ENCODE results near the gene SYNE3. TPM values are rescaled to one million over a fixed set of nuclear protein-coding genes. Genes with fewer than 3 reads are reported as not detected.

Gene SYNE3
- total RNA-seq, 1 donor, result 27.6 TPM

GRCh38 chr14:95505030-95505589, 11.3 kb downstream of the SYNE3 start:
- no peaks in the 10 kb centered on the region for H3K27me3 ChIP-seq (ENCODE audit: insufficient read depth, low read length)
- H3K4me3 ChIP-seq (ENCODE audit: low read length), result no peak overlapping the region
- H3K4me1 ChIP-seq (ENCODE audit: insufficient read depth, low read length), result peaks cover 86% of the 10 kb centered on the region
- H3K9me3 ChIP-seq (ENCODE audit: low read depth, low read length), result no peaks in the 10 kb centered on the region

DNA sequence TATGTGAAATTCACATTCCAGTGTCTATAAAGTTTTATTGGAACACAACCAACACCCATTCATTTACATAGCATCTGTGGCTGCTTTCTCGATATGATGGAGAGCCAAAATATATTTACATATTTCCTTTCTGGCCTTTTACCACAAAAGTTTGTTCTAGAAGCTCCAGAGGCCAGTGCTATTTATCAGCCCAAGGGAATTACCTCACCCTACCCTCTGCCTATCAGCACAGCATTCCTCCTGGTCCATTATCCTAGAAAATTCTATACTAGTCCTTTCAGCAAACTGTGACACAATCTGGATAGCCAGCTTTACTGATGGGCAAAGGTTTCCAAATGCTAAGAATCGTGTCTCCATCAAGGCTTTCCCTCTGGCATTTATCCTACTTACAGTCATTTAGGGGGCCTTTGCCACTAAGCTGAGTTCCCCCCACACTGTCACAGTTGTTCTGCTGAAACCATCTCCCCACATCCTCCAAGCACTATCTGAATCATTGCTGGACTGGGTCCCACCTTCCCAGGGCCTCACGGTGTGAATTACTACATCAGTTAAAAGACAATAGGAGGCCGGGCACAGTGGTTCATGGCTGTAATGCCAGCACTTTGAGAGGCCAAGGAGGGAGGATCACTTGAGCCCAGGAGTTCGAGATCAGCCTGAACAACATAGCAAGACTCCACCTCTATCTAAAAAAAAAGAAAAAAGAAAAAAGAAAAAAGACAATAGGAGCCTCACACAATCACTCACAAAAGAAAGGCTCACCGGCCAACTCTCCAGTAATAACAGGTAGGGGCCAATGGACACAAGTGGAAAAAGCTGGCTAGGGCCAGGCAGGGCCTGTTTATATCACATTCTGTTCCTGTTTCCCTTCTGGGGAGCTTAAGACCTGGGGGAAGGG, 12.1 kb downstream of the SYNE3 start:
- Histone ChIP-seq H3K9me3 (ENCODE audit: low read depth, low read length) (no peaks in the 10 kb centered on the region), H3K27me3 (ENCODE audit: insufficient read depth, low read length) (no peaks in the 10 kb centered on the region), H3K4me1 (ENCODE audit: insufficient read depth, low read length) (peaks cover 81% of the 10 kb centered on the region), H3K4me3 (ENCODE audit: low read length) (no peak overlapping the region)

GRCh38 chr14:95503365-95504134, 12.9 kb downstream of the SYNE3 start:
- no peak overlapping the region for H3K4me3 ChIP-seq (ENCODE audit: low read length)
- peaks cover 81% of the 10 kb centered on the region for H3K4me1 ChIP-seq (ENCODE audit: insufficient read depth, low read length)
- no peaks in the 10 kb centered on the region for H3K27me3 ChIP-seq (ENCODE audit: insufficient read depth, low read length)
- H3K9me3 ChIP-seq (ENCODE audit: low read depth, low read length), result no peaks in the 10 kb centered on the region

DNA sequence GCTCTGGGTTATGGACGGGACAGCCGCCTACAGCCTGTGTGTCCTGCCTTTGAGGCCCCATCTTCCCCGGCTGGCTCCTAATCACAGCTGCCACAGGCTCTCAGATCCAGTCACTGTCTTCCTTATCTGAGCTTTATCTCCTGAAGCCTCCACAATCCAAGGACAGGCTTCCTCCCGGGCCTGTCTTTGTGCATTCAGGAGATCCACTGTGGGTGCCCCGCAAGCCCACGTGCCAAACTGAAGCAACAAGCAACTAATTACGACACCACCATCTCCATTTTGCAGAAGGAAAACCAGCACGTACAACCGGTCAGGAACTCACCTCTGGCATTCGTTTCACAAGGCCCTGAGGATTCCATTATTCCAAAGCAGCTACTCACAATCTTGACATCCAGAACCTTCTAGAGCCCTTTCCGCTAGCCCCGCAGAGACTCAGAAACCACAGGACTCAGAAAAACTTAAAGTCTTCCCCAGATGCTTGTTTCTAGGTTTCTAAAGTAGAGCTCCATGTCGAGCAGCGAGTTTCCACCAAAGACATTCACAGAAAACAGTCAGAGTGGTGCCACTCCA, 14.0 kb downstream of the SYNE3 start:
- Histone ChIP-seq H3K9me3 (ENCODE audit: low read depth, low read length) (no peaks in the 10 kb centered on the region), H3K27me3 (ENCODE audit: insufficient read depth, low read length) (no peaks in the 10 kb centered on the region), H3K4me1 (ENCODE audit: insufficient read depth, low read length) (peaks cover 76% of the 10 kb centered on the region)

DNA sequence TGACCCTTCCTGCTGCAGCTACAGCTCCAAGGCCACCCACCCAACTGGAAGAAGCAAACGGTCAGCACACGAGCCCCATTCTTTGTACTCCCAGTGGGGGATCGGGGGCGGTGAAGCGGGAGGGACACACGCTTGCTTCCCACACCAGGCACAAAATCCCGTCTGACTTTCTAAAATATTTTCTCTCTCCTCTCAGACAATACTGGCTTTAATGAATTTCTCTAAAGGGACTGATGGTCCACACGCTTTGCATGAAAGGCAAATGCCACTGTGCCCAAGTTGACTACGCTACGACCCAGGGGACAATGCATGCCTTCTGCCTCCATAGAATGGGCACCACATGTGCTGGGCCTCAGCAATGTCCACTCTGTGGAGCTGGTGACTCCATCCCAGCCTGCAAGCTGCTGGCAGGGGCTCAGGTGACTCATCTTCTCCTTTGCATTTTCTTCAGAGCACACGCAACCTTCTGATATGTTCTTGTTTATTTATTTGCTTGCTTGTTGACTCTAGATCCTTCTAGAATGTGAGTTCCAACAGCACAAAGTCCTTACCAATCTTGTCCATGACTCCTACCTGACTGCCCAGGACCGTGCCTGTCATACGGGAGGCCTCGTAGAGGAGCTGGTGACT, 15.6 kb downstream of the SYNE3 start:
- peaks cover 76% of the 10 kb centered on the region for H3K4me1 ChIP-seq (ENCODE audit: insufficient read depth, low read length)
- H3K27me3 ChIP-seq (ENCODE audit: insufficient read depth, low read length), result no peaks in the 10 kb centered on the region
- no peaks in the 10 kb centered on the region for H3K9me3 ChIP-seq (ENCODE audit: low read depth, low read length)
- H3K4me3 ChIP-seq (ENCODE audit: low read length), result no peak overlapping the region

More for the DNA sequence above, 14.0 kb downstream of the SYNE3 start:
- no peak overlapping the region for H3K4me3 ChIP-seq (ENCODE audit: low read length)

- no peaks in the 10 kb centered on the region for H3K27me3 ChIP-seq (ENCODE audit: insufficient read depth, low read length)
- H3K9me3 ChIP-seq (ENCODE audit: low read depth, low read length), result no peaks in the 10 kb centered on the region
- H3K4me3 ChIP-seq (ENCODE audit: low read length), result no peak overlapping the region
- H3K4me1 ChIP-seq (ENCODE audit: insufficient read depth, low read length), result peaks cover 77% of the 10 kb centered on the region
These were observed 16.2 kb downstream of the SYNE3 start for GRCh38 chr14:95500201-95500681.

DNA sequence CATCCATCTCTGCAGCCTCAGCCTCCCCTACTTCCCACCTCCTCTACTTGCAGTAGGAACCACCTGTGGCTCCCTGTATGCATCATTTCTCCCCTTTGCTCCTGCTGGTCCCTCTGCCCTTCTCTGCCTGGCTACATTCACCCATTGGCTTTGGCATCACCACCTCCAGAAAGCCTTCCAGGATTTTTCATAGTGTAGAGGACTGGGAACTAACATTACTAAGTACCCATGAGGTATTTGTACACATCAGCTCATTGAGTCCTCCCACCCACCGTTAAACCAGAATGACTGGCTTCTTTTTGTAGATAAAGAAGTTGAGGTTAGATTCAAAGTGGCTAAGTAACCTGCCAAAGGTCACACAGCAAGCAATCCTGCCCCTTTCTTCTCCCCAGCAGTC, 17.1 kb downstream of the SYNE3 start:
- Histone ChIP-seq H3K4me3 (ENCODE audit: low read length) (no peak overlapping the region), H3K4me1 (ENCODE audit: insufficient read depth, low read length) (peaks cover 77% of the 10 kb centered on the region), H3K9me3 (ENCODE audit: low read depth, low read length) (no peaks in the 10 kb centered on the region), H3K27me3 (ENCODE audit: insufficient read depth, low read length) (no peaks in the 10 kb centered on the region)

- Histone ChIP-seq H3K4me1 (ENCODE audit: insufficient read depth, low read length) (peaks cover 77% of the 10 kb centered on the region), H3K9me3 (ENCODE audit: low read depth, low read length) (no peaks in the 10 kb centered on the region)
These were observed 17.7 kb downstream of the SYNE3 start for GRCh38 chr14:95498622-95499353.

GRCh38 chr14:95497561-95498011, 18.9 kb downstream of the SYNE3 start:
- peaks cover 65% of the 10 kb centered on the region for H3K4me1 ChIP-seq (ENCODE audit: insufficient read depth, low read length)
- no peaks in the 10 kb centered on the region for H3K27me3 ChIP-seq (ENCODE audit: insufficient read depth, low read length)
- H3K4me3 ChIP-seq (ENCODE audit: low read length), result no peak overlapping the region
- H3K9me3 ChIP-seq (ENCODE audit: low read depth, low read length), result no peaks in the 10 kb centered on the region

More at GRCh38 chr14:95498622-95499353, 17.7 kb downstream of the SYNE3 start:
- Histone ChIP-seq H3K4me3 (ENCODE audit: low read length) (no peak overlapping the region), H3K27me3 (ENCODE audit: insufficient read depth, low read length) (no peaks in the 10 kb centered on the region)

GRCh38 chr14:95496690-95497259, 19.7 kb downstream of the SYNE3 start:
- peaks cover 57% of the 10 kb centered on the region for H3K4me1 ChIP-seq (ENCODE audit: insufficient read depth, low read length)

DNA sequence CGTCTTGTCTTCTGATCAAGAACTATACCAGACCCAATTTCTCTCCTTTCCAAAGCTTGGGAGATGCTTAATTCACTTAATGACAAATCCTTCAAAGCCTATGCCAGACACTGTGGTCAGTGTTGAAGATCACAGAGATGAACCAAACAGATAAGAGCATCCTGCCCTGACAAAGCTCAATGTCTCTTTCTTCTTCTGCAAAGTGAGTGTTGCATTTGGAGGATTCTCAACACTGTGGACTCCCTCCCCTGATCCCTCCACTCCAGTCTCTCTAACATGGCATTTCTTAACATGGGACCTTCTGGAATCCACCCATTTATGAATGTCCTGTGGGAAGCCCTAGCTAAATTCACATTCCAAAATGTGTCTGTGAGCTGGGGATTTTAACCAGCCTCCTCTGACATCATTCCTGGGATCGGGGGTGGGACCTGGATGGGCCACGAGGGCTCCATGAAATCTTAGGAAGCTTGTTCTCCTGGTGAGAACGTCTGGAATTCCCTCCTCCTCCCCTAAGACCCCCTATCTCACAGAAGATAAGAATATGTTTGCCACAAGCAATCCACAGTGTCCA, 20.3 kb downstream of the SYNE3 start:
- Histone ChIP-seq H3K4me3 (ENCODE audit: low read length) (no peak overlapping the region), H3K4me1 (ENCODE audit: insufficient read depth, low read length) (peaks cover 53% of the 10 kb centered on the region), H3K9me3 (ENCODE audit: low read depth, low read length) (no peaks in the 10 kb centered on the region), H3K27me3 (ENCODE audit: insufficient read depth, low read length) (no peaks in the 10 kb centered on the region)

More at GRCh38 chr14:95496690-95497259, 19.7 kb downstream of the SYNE3 start:
- H3K9me3 ChIP-seq (ENCODE audit: low read depth, low read length), result no peaks in the 10 kb centered on the region
- no peak overlapping the region for H3K4me3 ChIP-seq (ENCODE audit: low read length)
- H3K27me3 ChIP-seq (ENCODE audit: insufficient read depth, low read length), result no peaks in the 10 kb centered on the region

DNA sequence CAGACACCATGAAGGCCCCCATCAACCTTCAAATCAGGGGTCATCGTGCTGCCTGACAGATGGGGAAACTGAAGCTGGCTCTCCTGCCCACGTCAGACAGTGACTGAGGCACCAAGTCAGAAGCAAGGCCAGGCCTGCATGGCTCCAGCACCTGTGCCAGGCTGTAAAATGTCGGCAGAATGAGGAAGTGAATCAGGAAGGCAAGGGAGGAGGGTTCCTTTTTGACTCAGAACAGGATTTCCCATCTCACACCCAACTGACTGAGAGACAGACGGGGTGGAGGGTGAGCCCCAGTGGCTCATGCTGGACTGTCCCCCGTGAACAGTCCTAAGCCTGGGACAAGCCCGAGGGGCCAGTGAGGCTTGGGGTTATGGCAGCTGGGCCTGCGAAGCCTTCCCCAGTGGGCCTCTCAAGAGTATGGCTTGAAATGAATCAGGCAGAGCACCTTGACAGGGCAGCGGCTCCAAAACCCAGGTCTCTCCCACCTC, 20.9 kb downstream of the SYNE3 start:
- Histone ChIP-seq H3K27me3 (ENCODE audit: insufficient read depth, low read length) (no peaks in the 10 kb centered on the region), H3K4me1 (ENCODE audit: insufficient read depth, low read length) (peaks cover 54% of the 10 kb centered on the region), H3K4me3 (ENCODE audit: low read length) (no peak overlapping the region)

DNA sequence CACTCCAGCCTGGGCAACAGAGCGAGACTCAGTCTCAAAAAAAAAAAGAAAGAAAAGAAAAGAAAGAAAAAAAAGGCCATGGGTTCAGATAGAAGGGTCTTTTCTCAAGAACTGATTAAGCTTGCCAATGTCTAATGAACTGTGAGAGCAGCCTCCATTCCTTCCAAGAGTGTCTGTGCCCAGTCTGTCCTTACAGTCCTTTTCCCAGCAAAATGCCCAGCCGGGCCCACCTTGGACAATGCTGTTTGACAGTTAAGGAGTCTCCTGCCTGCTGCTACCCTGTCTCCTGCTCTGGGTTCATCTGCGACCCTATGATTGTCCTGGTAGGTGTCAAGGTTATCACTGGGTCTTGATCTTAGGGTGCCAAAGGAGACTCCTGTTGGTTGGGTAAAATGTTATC, 21.4 kb downstream of the SYNE3 start:
- no peaks in the 10 kb centered on the region for H3K27me3 ChIP-seq (ENCODE audit: insufficient read depth, low read length)
- no peak overlapping the region for H3K4me3 ChIP-seq (ENCODE audit: low read length)
- no peaks in the 10 kb centered on the region for H3K9me3 ChIP-seq (ENCODE audit: low read depth, low read length)
- H3K4me1 ChIP-seq (ENCODE audit: insufficient read depth, low read length), result peaks cover 57% of the 10 kb centered on the region

More for the DNA sequence above, 20.9 kb downstream of the SYNE3 start:
- no peaks in the 10 kb centered on the region for H3K9me3 ChIP-seq (ENCODE audit: low read depth, low read length)
